Hepatocyte (in vitro differentiated cells): ENCODE measurements around the gene MPP4.

Source experiments
- CTCF ChIP-seq: fragments of 200-600 bp; sonication (generic); IDR thresholded peaks from 2 replicates; pipeline ENCODE4 v1.5.1; 2016; ENCODE audit warnings: antibody characterized with exemption, mild to moderate bottlenecking; ENCODE audit not compliant: poor library complexity
- EZH2 ChIP-seq: fragments of 200-600 bp; sonication (generic); IDR thresholded peaks from 2 replicates; pipeline ENCODE4 v1.6.1; 2016; ENCODE audit warnings: antibody characterized with exemption, mild to moderate bottlenecking, borderline replicate concordance
- EZH2phosphoT487 ChIP-seq: fragments of 200-600 bp; sonication (generic); IDR thresholded peaks from one replicate; pipeline ENCODE4 v1.6.1; 2018; ENCODE audit warnings: antibody characterized with exemption, mild to moderate bottlenecking, low read depth, moderate library complexity; ENCODE audit not compliant: unreplicated experiment, severe bottlenecking

DNA sequence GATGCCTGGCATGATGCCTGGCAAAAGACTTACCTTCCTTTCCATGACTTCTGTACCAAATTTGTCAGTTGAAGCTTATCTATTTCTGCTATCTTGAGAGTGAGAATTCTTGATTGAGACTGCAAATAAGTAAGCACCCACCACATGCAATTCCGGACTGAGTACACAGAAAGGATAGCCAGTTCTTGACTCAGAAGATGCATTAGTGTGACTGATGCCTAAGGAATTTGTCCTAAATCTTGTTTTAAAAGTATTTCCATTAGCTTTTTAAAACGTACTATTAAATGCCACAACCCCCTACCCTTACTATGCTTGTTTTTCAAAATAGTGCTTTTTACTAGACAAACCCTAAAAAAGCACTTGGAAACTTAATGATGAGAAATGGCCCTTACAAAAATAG is 545 bp downstream of the MPP4 start:
- no peak for TF ChIP-seq CTCF
- TF ChIP-seq EZH2phosphoT487, result no peak
- no peak for TF ChIP-seq EZH2
